GM11168 (cell line): ENCODE data around the gene UNC13D.
"Not testable (repeated sequence)": the region's sequence is repeated elsewhere in the genome, so short reads cannot be mapped to it uniquely, and the experiment has no call there.

ENCODE experiments used
- in situ Hi-C: fragments of 300-500 bp; cut with MboI; formaldehyde crosslinking; loops from one replicate; pipeline ENCODE4 v1.12.0; 2022; ENCODE audit warnings: low sequenced_read_pairs; ENCODE audit not compliant: unreplicated experiment

Gene UNC13D

GRCh38 chr17:75823257-75824041 lies 20.8 kb downstream of the UNC13D start:
- in situ Hi-C loops, result no loop called here

DNA sequence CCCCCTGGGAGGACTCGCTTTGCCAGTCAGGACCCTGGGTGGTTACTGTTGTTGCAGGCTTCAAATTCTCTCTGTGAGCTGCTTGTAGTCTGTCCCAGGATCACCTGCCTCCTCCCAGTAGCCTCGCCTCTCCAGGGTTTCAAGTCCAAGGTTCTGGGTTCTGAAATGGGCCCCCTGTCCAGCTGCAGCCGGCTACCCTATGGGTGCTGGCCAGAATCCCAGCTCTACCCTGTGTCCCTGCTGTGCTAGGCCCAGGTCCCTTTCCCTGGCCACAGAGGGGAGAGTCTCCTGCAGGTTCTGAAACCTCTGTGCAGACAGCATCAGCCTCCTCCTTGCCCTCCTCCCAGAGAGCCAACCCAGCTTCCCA lies 21.4 kb downstream of the UNC13D start:
- in situ Hi-C loops, result no loop called here

DNA sequence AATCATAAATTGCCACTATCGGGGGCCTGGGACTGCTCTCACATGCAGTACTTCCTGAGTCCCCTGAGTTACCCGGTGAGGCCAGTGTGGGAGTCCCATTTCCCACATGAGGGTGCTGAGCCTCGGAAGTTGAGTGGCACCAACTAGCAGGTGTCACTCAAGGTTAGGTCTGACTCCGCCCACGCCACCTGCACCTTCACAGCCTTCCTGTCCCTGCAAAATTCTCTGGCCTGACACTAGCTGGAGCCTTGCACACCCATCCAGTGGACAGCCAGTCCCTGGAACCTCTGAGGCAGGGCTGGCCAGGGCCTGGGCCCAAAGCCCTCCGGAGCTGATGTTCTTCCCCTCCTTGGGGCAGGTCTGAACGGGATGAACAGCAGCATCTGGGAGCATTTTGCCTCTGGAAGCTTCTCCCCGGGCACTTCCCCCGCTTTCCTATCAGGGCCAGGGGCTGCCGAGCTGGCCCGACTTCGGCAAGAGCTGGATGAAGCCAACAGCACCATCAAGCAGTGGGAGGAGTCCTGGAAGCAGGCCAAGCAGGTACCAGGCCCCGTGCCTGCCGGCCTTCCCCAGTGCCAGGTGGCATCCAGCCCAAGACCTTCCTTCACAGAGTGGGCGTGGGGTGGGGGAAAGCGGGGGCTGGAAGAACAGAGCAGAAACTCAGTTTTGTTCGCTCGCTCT lies 21.9 kb downstream of the UNC13D start:
- in situ Hi-C loops, result no loop called here

DNA sequence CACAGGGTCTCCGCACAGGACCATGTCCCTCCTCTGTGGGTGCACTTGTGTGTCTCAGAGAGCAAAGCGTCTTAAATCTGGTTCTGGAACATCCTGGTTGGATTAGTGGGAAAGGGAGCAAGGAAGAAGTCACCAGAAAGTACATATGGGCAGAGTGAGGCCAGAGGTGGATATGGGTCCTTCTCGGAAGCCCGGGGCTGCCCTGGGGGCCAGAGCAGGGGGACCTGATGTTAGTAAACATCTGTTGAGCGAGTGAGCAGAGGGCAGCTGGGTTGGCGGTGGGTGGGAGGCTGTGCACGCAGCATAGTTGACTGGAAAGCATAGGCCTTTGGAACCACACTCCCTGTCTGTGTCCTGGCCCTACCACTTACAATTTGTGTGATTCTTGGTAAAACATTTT lies 22.7 kb downstream of the UNC13D start:
- in situ Hi-C loops, result no loop called here

GRCh38 chr17:75820094-75821080 lies 23.8 kb downstream of the UNC13D start:
- in situ Hi-C loops, result no loop called here

DNA sequence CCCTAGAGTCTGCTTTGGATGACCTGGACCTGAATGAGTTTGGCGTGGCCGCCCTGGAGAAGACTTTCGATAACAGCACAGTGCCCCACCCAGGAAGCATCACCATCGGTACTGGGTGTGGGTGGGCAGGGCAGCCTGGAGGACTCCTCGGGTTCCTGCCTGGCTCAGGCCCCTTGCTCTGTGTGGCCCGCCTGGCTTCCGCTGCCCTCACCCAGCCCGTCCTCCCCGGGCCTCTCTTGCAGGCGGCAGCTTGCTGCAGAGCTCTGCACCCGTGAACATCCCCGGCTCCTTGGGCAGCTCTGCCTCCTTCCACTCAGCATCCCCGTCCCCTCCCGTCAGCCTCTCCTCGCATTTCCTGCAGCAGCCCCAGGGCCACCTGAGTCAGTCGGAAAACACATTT lies 24.5 kb downstream of the UNC13D start:
- in situ Hi-C loops, result no loop called here

DNA sequence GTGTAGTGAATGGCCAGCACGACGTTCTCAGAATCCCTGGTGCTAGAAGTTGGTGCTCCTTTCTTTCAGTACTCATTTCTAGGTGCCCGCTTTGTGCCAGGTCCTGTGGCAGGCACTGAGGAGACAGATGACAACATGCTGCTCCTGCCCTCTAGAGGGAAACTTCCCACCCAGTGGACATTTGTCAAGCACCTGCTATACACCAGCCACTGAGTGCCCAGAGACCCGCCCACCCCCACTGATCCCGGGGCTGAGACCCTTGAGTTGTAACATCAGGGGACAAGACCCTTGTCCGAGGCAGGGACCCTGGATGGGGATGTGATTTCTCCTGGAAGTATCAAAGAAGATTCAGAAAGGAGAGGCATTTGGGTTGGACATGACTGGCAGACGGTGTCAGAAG lies 25.1 kb downstream of the UNC13D start:
- in situ Hi-C loops, result no loop called here

DNA sequence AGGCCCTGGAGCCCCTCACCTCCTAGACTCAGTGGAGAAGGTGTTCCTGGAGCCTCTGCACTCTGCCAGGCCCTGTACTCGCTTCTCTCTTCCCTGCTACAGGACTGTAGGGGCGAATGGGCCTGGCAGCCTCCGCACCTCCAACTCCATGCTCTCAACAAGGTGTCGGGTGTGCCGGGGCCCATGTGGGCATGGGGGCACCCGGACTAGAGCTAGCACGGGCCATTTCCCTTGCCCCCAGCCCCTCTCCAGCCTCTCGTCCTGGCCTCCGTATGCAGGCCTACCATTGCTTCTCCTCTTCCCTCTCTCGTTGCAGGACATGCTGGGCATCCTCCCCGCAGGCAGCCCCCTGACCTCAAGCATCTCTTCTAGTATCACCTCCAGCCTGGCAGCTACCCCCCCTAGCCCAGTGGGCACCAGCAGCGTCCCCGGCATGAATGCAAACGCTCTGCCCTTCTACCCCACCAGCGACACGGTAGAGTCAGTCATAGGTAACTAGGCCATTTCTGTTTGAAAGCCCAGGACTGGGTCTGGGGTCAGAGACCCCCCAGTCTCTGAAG lies 25.8 kb downstream of the UNC13D start:
- in situ Hi-C loops, result no loop called here

DNA sequence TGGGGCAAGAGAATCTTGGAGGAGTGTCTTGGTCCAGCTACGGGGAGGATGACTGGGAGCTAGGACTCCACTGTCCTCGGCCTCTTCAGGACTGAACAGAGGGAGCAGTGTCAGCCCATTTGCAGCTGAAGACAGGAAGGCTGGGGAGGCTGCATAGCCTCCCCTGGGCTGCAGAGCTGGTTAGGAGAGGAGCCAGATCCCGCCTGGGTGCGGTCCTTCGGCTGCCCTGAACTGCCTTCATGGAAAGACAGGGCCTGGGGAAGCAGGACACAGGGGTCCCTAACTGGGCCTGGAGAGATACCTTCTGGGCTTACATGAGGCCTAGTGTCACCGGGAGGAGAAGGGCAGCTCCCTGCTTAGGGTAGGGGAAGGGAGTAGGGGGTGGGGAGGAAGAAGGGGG lies 26.6 kb downstream of the UNC13D start:
- in situ Hi-C loops, result no loop called here

- in situ Hi-C loops, result no loop called here
Observed at GRCh38 chr17:75816693-75817092, 27.5 kb downstream of the UNC13D start.

- in situ Hi-C loops, result no loop called here
Observed at GRCh38 chr17:75815399-75815798, 28.8 kb downstream of the UNC13D start.

DNA sequence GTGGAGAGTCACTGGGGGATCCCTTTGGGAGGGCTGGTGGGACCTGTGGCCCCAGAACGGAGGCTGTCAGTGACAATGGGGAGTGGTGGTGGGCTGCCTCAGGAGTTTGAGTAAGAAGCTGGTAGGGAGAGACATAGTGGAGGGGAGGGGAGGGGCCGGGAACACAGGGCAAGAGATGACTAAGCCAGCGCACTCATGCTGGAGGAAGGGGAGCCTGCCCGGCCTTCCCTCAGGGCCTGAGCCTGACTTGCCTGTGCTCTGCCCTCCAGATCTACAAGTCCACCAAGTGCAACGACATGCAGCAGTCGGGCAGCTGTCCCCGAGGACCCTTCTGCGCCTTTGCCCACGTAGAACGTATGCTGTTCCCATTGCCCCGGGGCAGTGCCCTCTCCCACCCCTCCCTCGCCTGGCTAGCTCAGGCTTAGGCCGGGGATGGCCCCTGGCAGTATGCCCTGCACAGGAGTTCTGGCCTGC lies 29.3 kb downstream of the UNC13D start:
- in situ Hi-C loops, result no loop called here

DNA sequence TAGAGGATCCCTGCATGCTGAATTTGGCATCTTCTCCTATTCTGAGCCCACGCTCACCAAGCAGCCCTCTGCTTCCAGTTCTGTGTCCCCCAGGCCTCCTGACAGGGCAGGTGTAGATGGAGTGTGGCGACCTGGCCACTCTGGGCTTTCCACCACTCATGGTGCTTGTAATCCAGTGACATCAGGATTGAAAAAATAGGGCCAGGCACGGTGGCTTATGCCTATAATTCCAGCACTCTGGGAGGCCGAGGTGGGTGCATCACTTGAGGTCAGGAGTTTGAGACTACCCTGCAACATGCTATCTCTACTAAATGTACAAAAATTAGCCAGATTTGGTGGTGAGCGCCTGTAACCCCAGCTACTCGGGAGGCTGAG lies 30.2 kb downstream of the UNC13D start:
- in situ Hi-C loops, result no loop called here

DNA sequence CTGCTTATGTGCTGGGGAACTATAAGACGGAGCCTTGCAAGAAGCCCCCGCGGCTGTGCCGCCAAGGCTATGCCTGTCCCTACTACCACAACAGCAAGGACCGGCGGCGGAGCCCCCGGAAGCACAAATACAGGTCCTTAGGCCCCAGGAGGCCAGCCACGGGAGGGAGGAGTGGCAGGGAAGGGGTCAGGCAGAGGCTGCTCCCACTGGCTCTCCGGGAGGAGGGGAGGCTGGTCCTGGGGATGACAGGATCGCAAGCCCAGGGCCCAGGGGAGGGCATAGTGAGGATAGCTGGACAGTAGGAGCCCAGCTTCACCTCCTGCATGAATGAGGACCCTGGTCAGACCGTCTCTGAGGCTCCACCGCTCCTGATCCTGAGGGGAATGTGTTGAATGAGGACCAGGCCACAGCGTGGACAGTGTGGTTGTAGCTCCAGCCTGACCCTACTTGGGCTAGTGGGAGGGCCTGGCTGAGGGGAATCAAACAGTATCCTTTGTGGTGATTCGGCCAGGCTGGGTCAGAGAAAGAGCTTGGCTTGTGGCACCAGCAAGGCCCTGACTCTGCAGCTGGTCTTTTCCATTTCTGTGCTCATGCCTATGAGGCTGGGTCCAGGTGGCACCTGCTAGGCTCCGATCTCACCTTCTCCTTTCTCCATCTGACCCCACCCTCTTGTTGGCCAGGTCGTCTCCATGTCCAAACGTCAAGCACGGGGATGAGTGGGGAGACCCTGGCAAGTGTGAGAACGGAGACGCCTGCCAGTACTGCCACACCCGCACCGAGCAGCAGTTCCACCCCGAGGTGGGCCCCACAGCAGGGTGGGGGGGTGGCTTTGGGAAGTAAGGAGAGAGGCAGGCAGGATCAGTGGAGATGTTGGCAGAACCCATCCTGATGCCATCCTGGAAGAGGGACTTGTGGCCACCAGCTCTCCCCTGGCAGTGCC lies 30.9 kb downstream of the UNC13D start:
- in situ Hi-C loops, result no loop called here

GRCh38 chr17:75812096-75813013 lies 31.8 kb downstream of the UNC13D start:
- in situ Hi-C loops, result no loop called here

DNA sequence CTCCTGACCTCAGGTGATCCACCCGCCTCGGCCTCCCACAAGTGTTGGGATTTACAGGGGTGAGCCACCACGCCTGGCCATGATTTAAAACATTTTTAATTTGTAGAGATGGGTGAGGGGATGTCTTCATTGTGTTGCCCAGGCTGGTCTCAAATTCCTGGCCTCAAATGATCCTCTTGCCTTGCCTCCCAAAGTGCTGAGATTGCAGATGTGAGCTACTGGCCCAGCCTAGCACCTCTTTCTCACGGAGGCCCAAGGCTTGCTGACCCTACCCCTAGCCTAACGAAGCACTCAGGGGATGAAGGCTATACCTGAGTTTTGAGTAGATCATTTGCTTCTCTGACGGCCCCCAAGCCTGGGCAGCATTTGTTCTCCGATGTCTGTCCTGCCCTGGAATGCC lies 33.0 kb downstream of the UNC13D start:
- in situ Hi-C loops, result no loop called here

GRCh38 chr17:75810756-75811155 lies 33.4 kb downstream of the UNC13D start:
- in situ Hi-C loops, result not testable (repeated sequence)

GRCh38 chr17:75810216-75810615 lies 34.0 kb downstream of the UNC13D start:
- in situ Hi-C loops, result no loop called here
